ENCODE results near the gene SCYL1.

- TF ChIP-seq CTCF (conservative IDR thresholded peaks at IDR 0.05; ENCODE audit: low read depth, low read length) (no peak), CEBPB (IDR thresholded peaks at IDR 0.05; ENCODE audit: low read depth, low read length) (no peak), POLR2A (IDR thresholded peaks at IDR 0.05; ENCODE audit: low read depth, low read length) (no peak)
These were observed 16.5 kb downstream of the SCYL1 start for GRCh38 chr11:65541093-65541982.

Data from IMR-90 (cell line).